GM23338 (cell line): ENCODE measurements around the gene U2SURP. TPM values are rescaled to one million over a fixed set of nuclear protein-coding genes. Genes with fewer than 3 reads are reported as not detected.

Source experiments
- ATAC-seq: fragments of 200-7000 bp; cut with Tn5 transposase; 3 replicates; pipeline ENCODE4 v1.9.1; 2020
- DNase-seq: peaks from one replicate; pipeline ENCODE4 v3.0.0-alpha.2; 2015; ENCODE audit warnings: low spot score
- H2AFZ ChIP-seq: fragments of 200-600 bp; sonication (generic); 2 replicates; pipeline ENCODE4 v1.8.0; 2016; ENCODE audit warnings: antibody characterized with exemption, mild to moderate bottlenecking, moderate library complexity
- H3F3A ChIP-seq: fragments of 200-600 bp; sonication (generic); replicated peaks from 2 replicates; pipeline ENCODE4 v1.8.0; 2017; ENCODE audit warnings: antibody characterized with exemption, mixed run types, low read depth
- H3K27ac ChIP-seq: fragments of 200-600 bp; sonication (generic); 2 replicates; pipeline ENCODE4 v1.6.1; 2016; ENCODE audit warnings: low read depth
- H3K27me3 ChIP-seq: fragments of 200-600 bp; sonication (generic); 2 replicates; pipeline ENCODE4 v1.8.0; 2016; ENCODE audit warnings: mild to moderate bottlenecking, mixed run types, moderate library complexity; ENCODE audit not compliant: insufficient read depth
- H3K36me3 ChIP-seq: fragments of 200-600 bp; sonication (generic); 2 replicates; pipeline ENCODE4 v1.8.0; 2016; ENCODE audit warnings: mild to moderate bottlenecking; ENCODE audit not compliant: insufficient read depth
- H3K4me1 ChIP-seq: fragments of 200-600 bp; sonication (generic); 2 replicates; pipeline ENCODE4 v1.8.0; 2016; ENCODE audit warnings: mild to moderate bottlenecking, moderate library complexity; ENCODE audit not compliant: insufficient read depth
- H3K4me2 ChIP-seq: fragments of 200-600 bp; sonication (generic); 2 replicates; pipeline ENCODE4 v1.7.1; 2017; ENCODE audit warnings: mixed run types
- H3K4me3 ChIP-seq: fragments of 200-600 bp; sonication (generic); 2 replicates; pipeline ENCODE4 v1.6.1; 2016; ENCODE audit warnings: mixed run types
- H3K79me2 ChIP-seq: fragments of 200-600 bp; sonication (generic); replicated peaks from 2 replicates; pipeline ENCODE4 v1.8.0; 2017; ENCODE audit warnings: mild to moderate bottlenecking; ENCODE audit not compliant: insufficient read depth
- H3K9me2 ChIP-seq: fragments of 200-600 bp; sonication (generic); 2 replicates; pipeline ENCODE4 v1.8.0; 2017; ENCODE audit not compliant: insufficient read depth
- H4K20me1 ChIP-seq: fragments of 200-600 bp; sonication (generic); replicated peaks from 2 replicates; pipeline ENCODE4 v1.8.0; 2017; ENCODE audit warnings: mild to moderate bottlenecking; ENCODE audit not compliant: insufficient read depth
- H3K27ac Mint-ChIP-seq: 2 replicates; pipeline ENCODE4 v1.8.0; 2020; ENCODE audit warnings: inconsistent platforms, mild to moderate bottlenecking, moderate library complexity, mixed read lengths
- H3K27me3 Mint-ChIP-seq: 3 replicates; pipeline ENCODE4 v1.8.0; 2022; ENCODE audit warnings: low read depth, mild to moderate bottlenecking, moderate library complexity, mixed read lengths, inconsistent platforms; ENCODE audit not compliant: insufficient read depth, poor library complexity
- H3K36me3 Mint-ChIP-seq: 3 replicates; pipeline ENCODE4 v1.8.0; 2021; ENCODE audit warnings: low read depth, mild to moderate bottlenecking, inconsistent platforms, moderate library complexity, mixed read lengths
- H3K4me1 Mint-ChIP-seq: 3 replicates; pipeline ENCODE4 v1.8.0; 2020; ENCODE audit warnings: mild to moderate bottlenecking, inconsistent platforms, mixed read lengths
- H3K4me3 Mint-ChIP-seq: 3 replicates; pipeline ENCODE4 v1.8.0; 2021; ENCODE audit warnings: moderate library complexity, mild to moderate bottlenecking, inconsistent platforms, mixed read lengths
- H3K9me3 Mint-ChIP-seq: 3 replicates; pipeline ENCODE4 v1.8.0; 2020; ENCODE audit warnings: moderate library complexity, mild to moderate bottlenecking, inconsistent platforms, mixed read lengths
- CREB1 ChIP-seq: fragments of 250-450 bp; sonication (Bioruptor Pico); IDR thresholded peaks from 2 replicates; pipeline ENCODE4 v1.5.0; 2020; ENCODE audit warnings: low read depth, mild to moderate bottlenecking, moderate library complexity
- CTCF ChIP-seq, 2 experiments: fragments of 200-600 bp in 1 of 2; sonication (generic) in 1 of 2; conservative IDR thresholded peaks; 2 replicates each; pipeline versions ENCODE4 v1.5.1 to v1.6.1; 2016 to 2017; ENCODE audit warnings: antibody characterized with exemption in 2 of 2, low read depth in 2 of 2, mild to moderate bottlenecking in 2 of 2, moderate library complexity in 1 of 2
- NANOG ChIP-seq: IDR thresholded peaks from 2 replicates; pipeline ENCODE4 v1.6.1; 2016; ENCODE audit warnings: antibody characterized with exemption, borderline replicate concordance
- POLR2AphosphoS5 ChIP-seq: IDR thresholded peaks from 2 replicates; pipeline ENCODE4 v1.6.1; 2016; ENCODE audit warnings: antibody characterized with exemption, low read depth
- ZNF331 ChIP-seq: fragments of 250-450 bp; sonication (Bioruptor Pico); IDR thresholded peaks from 2 replicates; pipeline ENCODE4 v1.5.0; 2020; ENCODE audit warnings: low read depth, mild to moderate bottlenecking, moderate library complexity
- ZNF462 ChIP-seq: fragments of 250-450 bp; sonication (Bioruptor Pico); IDR thresholded peaks from 2 replicates; pipeline ENCODE4 v1.5.0; 2020; ENCODE audit warnings: mild to moderate bottlenecking, moderate library complexity
- polyA plus RNA-seq: library from polyadenylated mRNA; unstranded; fragments of >200 nt; fragmentation: Nextera tagmentation; extraction: Ambion mirVana; gene quantifications from 2 replicates; pipeline ENCODE4 v1.2.1, GENCODE V29; 2016
- total RNA-seq: library from RNA; depleted of rRNA; stranded (reverse); fragments of >200 nt; shearing (Covaris generic); gene quantifications from 2 replicates; pipeline ENCODE4 v1.2.3, GENCODE V29; 2014
- TF ChIP-seq, protein P1 (sequence below): IDR thresholded peaks from one replicate; pipeline ENCODE4 v1.6.1; 2018; ENCODE audit warnings: antibody characterized with exemption; ENCODE audit not compliant: unreplicated experiment

The U2SURP gene
- total and polyA plus RNA-seq, 2 experiments from 2014 or later = 116 to 372 TPM

GRCh38 chr3:143054011-143054410, 52.6 kb downstream of the U2SURP start:
- Histone ChIP-seq H3F3A (no peaks in the 10 kb centered on the region), H3K4me2 (no peak overlapping the region), H3K36me3 (peaks cover 56% of the 10 kb centered on the region), H3K27ac (no peak overlapping the region), H2AFZ (no peak overlapping the region), H3K9me2 (no peaks in the 10 kb centered on the region), H3K4me3 (no peak overlapping the region), H3K79me2 (no peaks in the 10 kb centered on the region), H3K27me3 (no peaks in the 10 kb centered on the region), H4K20me1 (0 out of 2 replicates have a peak, but pooled peaks cover 8% of the 10 kb centered on the region), H3K4me1 (no peaks in the 10 kb centered on the region)
- Mint-ChIP-seq H3K4me1 (no peaks in the 10 kb centered on the region; the same call in 2 of the 3 replicates), H3K9me3 (no peaks in the 10 kb centered on the region), H3K27me3 (peaks cover 2% of the 10 kb centered on the region), H3K4me3 (no peak overlapping the region), H3K36me3 (peaks cover 69% of the 10 kb centered on the region), H3K27ac (no peak overlapping the region)
- DNase-seq (no peak), ATAC-seq (no peak)
- TF ChIP-seq, protein P1, sequence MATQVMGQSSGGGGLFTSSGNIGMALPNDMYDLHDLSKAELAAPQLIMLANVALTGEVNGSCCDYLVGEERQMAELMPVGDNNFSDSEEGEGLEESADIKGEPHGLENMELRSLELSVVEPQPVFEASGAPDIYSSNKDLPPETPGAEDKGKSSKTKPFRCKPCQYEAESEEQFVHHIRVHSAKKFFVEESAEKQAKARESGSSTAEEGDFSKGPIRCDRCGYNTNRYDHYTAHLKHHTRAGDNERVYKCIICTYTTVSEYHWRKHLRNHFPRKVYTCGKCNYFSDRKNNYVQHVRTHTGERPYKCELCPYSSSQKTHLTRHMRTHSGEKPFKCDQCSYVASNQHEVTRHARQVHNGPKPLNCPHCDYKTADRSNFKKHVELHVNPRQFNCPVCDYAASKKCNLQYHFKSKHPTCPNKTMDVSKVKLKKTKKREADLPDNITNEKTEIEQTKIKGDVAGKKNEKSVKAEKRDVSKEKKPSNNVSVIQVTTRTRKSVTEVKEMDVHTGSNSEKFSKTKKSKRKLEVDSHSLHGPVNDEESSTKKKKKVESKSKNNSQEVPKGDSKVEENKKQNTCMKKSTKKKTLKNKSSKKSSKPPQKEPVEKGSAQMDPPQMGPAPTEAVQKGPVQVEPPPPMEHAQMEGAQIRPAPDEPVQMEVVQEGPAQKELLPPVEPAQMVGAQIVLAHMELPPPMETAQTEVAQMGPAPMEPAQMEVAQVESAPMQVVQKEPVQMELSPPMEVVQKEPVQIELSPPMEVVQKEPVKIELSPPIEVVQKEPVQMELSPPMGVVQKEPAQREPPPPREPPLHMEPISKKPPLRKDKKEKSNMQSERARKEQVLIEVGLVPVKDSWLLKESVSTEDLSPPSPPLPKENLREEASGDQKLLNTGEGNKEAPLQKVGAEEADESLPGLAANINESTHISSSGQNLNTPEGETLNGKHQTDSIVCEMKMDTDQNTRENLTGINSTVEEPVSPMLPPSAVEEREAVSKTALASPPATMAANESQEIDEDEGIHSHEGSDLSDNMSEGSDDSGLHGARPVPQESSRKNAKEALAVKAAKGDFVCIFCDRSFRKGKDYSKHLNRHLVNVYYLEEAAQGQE = no peak
- no peak for TF ChIP-seq CTCF (conservative IDR thresholded peaks at IDR 0.05; ENCODE audit: low read depth in 2 of 2)
- no peak for TF ChIP-seq ZNF331
- no peak for TF ChIP-seq NANOG

- Histone ChIP-seq H2AFZ (no peak overlapping the region), H3K79me2 (no peaks in the 10 kb centered on the region), H3K4me3 (no peak overlapping the region), H4K20me1 (no peaks in the 10 kb centered on the region), H3K9me2 (no peaks in the 10 kb centered on the region), H3K27ac (no peak overlapping the region), H3K4me2 (no peak overlapping the region), H3K36me3 (peaks cover 39% of the 10 kb centered on the region), H3K4me1 (no peaks in the 10 kb centered on the region), H3F3A (no peaks in the 10 kb centered on the region), H3K27me3 (no peaks in the 10 kb centered on the region)
- Mint-ChIP-seq H3K9me3 (no peaks in the 10 kb centered on the region), H3K4me1 (no peaks in the 10 kb centered on the region; the same call in 2 of the 3 replicates), H3K4me3 (no peak overlapping the region), H3K36me3 (peaks cover 53% of the 10 kb centered on the region), H3K27me3 (no peaks in the 10 kb centered on the region), H3K27ac (peak overlapping the region; percentile 50; the same call in 1 of the 2 replicates)
- no peak for TF ChIP-seq CREB1 (CRISPR knock-in tag)
- TF ChIP-seq POLR2AphosphoS5 = no peak
- no peak for TF ChIP-seq ZNF462 (CRISPR knock-in tag)
- TF ChIP-seq NANOG = no peak
- ATAC-seq (no peak), DNase-seq (no peak)
Observed at GRCh38 chr3:143056372-143056771, 55.0 kb downstream of the U2SURP start.
